HFF-Myc (cell line): Measurements from ENCODE around the gene NOC2L.

ENCODE experiments used
- DNase-seq: peaks from one replicate; pipeline ENCODE4 v3.0.0-alpha.2; 2011; ENCODE audit warnings: low read depth; ENCODE audit errors: extremely low read depth
- H3K4me3 ChIP-seq: replicated peaks from 2 replicates; pipeline ENCODE4 v1.5.1; 2011; ENCODE audit warnings: low read depth, mild to moderate bottlenecking, control low read depth, low read length
- TF ChIP-seq, protein P1 (sequence below): IDR thresholded peaks from 2 replicates; pipeline ENCODE4 v1.5.1; 2012; ENCODE audit warnings: mild to moderate bottlenecking, low read depth, low read length, control low read depth; ENCODE audit errors: missing control alignments

The NOC2L gene

GRCh38 chr1:945688-946556 is 13.1 kb downstream of the NOC2L start:
- H3K4me3 ChIP-seq, result no peak overlapping the region
- DNase-seq, result no peak
- TF ChIP-seq, protein P1, sequence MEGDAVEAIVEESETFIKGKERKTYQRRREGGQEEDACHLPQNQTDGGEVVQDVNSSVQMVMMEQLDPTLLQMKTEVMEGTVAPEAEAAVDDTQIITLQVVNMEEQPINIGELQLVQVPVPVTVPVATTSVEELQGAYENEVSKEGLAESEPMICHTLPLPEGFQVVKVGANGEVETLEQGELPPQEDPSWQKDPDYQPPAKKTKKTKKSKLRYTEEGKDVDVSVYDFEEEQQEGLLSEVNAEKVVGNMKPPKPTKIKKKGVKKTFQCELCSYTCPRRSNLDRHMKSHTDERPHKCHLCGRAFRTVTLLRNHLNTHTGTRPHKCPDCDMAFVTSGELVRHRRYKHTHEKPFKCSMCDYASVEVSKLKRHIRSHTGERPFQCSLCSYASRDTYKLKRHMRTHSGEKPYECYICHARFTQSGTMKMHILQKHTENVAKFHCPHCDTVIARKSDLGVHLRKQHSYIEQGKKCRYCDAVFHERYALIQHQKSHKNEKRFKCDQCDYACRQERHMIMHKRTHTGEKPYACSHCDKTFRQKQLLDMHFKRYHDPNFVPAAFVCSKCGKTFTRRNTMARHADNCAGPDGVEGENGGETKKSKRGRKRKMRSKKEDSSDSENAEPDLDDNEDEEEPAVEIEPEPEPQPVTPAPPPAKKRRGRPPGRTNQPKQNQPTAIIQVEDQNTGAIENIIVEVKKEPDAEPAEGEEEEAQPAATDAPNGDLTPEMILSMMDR, result no peak

GRCh38 chr1:944341-945325 is 14.4 kb downstream of the NOC2L start:
- no peak for DNase-seq
- H3K4me3 ChIP-seq, result no peak overlapping the region
- TF ChIP-seq, protein P1, result no peak

- TF ChIP-seq, protein P1, result no peak
- no peak overlapping the region for H3K4me3 ChIP-seq
- DNase-seq, result no peak
These were observed 15.3 kb downstream of the NOC2L start for GRCh38 chr1:943545-944340.

GRCh38 chr1:942864-943533 is 16.1 kb downstream of the NOC2L start:
- no peak overlapping the region for H3K4me3 ChIP-seq
- no peak for DNase-seq
- TF ChIP-seq, protein P1, result no peak

DNA sequence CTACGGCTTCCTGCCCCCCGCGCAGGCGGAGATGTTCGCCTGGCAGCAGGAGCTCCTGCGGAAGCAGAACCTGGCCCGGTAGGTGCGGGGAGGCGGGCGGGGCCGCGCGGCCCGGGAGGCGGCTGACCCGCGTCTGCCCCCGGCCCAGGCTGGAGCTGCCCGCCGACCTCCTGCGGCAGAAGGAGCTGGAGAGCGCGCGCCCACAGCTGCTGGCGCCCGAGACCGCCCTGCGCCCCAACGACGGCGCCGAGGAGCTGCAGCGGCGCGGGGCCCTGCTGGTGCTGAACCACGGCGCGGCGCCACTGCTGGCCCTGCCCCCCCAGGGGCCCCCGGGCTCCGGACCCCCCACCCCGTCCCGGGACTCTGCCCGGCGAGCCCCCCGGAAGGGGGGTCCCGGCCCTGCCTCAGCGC is 16.6 kb downstream of the NOC2L start:
- DNase-seq, result no peak
- 0 out of 2 replicates have a peak overlapping the region, but pooled peaks have one; percentile 15 for H3K4me3 ChIP-seq
- TF ChIP-seq, protein P1, result no peak
